Osteoblast (primary cell): ENCODE results near the gene C1R. TPM values are rescaled to one million over a fixed set of nuclear protein-coding genes. Genes with fewer than 3 reads are reported as not detected.
A peak's percentile ranks its signal among the peaks of the same experiment; 100 is the strongest.

Source experiments
- DNase-seq: peaks from one replicate; pipeline ENCODE4 v3.0.0; 2011; ENCODE audit warnings: low spot score, mixed read lengths; ENCODE audit not compliant: insufficient read length; ENCODE audit errors: missing footprints
- H2AFZ ChIP-seq: 2 replicates; pipeline ENCODE4 v1.6.0; 2011; ENCODE audit warnings: mild to moderate bottlenecking, low read length
- H3K27ac ChIP-seq: 2 replicates; pipeline ENCODE4 v1.5.1; 2011; ENCODE audit warnings: mild to moderate bottlenecking, low read depth, low read length, moderate library complexity
- H3K27me3 ChIP-seq: 2 replicates; pipeline ENCODE4 v1.6.0; 2012; ENCODE audit warnings: mild to moderate bottlenecking, control low read depth, inconsistent platforms, low read length, moderate library complexity; ENCODE audit not compliant: insufficient read depth
- H3K36me3 ChIP-seq: 2 replicates; pipeline ENCODE4 v1.5.1; 2011; ENCODE audit warnings: mild to moderate bottlenecking, low read length, control low read depth, moderate library complexity; ENCODE audit not compliant: insufficient read depth
- H3K4me1 ChIP-seq: 2 replicates; pipeline ENCODE4 v1.5.1; 2011; ENCODE audit warnings: mild to moderate bottlenecking, low read length, control low read depth, moderate library complexity; ENCODE audit not compliant: insufficient read depth
- H3K4me2 ChIP-seq: 2 replicates; pipeline ENCODE4 v1.6.0; 2011; ENCODE audit warnings: mild to moderate bottlenecking, low read length; ENCODE audit not compliant: insufficient read depth
- H3K4me3 ChIP-seq: fragments of 200-600 bp; sonication (generic); 3 replicates; pipeline ENCODE4 v1.5.1; 2012; ENCODE audit warnings: mild to moderate bottlenecking, low read length, inconsistent platforms; ENCODE audit not compliant: insufficient read depth
- H3K79me2 ChIP-seq: 2 replicates; pipeline ENCODE4 v1.6.0; 2012; ENCODE audit warnings: mild to moderate bottlenecking, low read length, control low read depth, inconsistent platforms; ENCODE audit not compliant: insufficient read depth
- H3K9me3 ChIP-seq: 2 replicates; pipeline ENCODE4 v1.5.1; 2011; ENCODE audit warnings: low read depth, low read length, control low read depth
- H4K20me1 ChIP-seq: 2 replicates; pipeline ENCODE4 v1.6.0; 2012; ENCODE audit warnings: mild to moderate bottlenecking, low read length, control low read depth; ENCODE audit not compliant: insufficient read depth
- CTCF ChIP-seq: IDR thresholded peaks from 2 replicates; pipeline ENCODE4 v1.5.1; 2011; ENCODE audit warnings: mild to moderate bottlenecking, low read depth, low read length, moderate library complexity; ENCODE audit errors: extremely low read depth
- total RNA-seq: library from RNA; depleted of rRNA; stranded (reverse); fragments of >200 nt; gene quantifications from 2 replicates; pipeline ENCODE4 v1.2.3, GENCODE V29; 2012

C1R gene
- total RNA-seq, 1 donor = 330 TPM

GRCh38 chr12:7128681-7129286 lies 36.5 kb upstream of the C1R start, which contains the start of gene RBP5:
Gene RBP5, minus strand, starts transcription at chr12:7128889. Its CDS starts 114 bp downstream, at chr12:7128775.
- peaks cover 17% of the 10 kb centered on the region for H3K4me1 ChIP-seq
- no peaks in the 10 kb centered on the region for H4K20me1 ChIP-seq
- no peak for TF ChIP-seq CTCF
- no peak for DNase-seq
- H3K4me3 ChIP-seq = peak within 1 kb of the TSS; percentile 77
- H3K79me2 ChIP-seq = no peaks in the 10 kb centered on the region
- H3K27ac ChIP-seq = no peak within 1 kb of the TSS
- peaks cover 2% of the 10 kb centered on the region for H3K36me3 ChIP-seq
- H3K9me3 ChIP-seq = no peaks in the 10 kb centered on the region
- H2AFZ ChIP-seq = peak within 1 kb of the TSS; percentile 65
- peaks cover 8% of the 10 kb centered on the region for H3K27me3 ChIP-seq
- peak within 1 kb of the TSS; percentile 87 for H3K4me2 ChIP-seq

- H3K4me1 ChIP-seq = peaks cover 17% of the 10 kb centered on the region
- DNase-seq = no peak
- H3K27ac ChIP-seq = no peak overlapping the region
- no peak overlapping the region for H3K4me3 ChIP-seq
- no peaks in the 10 kb centered on the region for H3K79me2 ChIP-seq
- no peaks in the 10 kb centered on the region for H4K20me1 ChIP-seq
- no peak overlapping the region for H2AFZ ChIP-seq
- no peak overlapping the region for H3K4me2 ChIP-seq
- H3K9me3 ChIP-seq = no peaks in the 10 kb centered on the region
- no peaks in the 10 kb centered on the region for H3K36me3 ChIP-seq
- no peak for TF ChIP-seq CTCF
- peaks cover 8% of the 10 kb centered on the region for H3K27me3 ChIP-seq
Observed at GRCh38 chr12:7127916-7128626, 35.8 kb upstream of the C1R start.

GRCh38 chr12:7125632-7126227 lies 33.5 kb upstream of the C1R start:
- Histone ChIP-seq H3K27ac (no peak overlapping the region), H3K27me3 (peaks cover 5% of the 10 kb centered on the region), H3K4me3 (no peak overlapping the region), H4K20me1 (no peaks in the 10 kb centered on the region), H3K36me3 (no peaks in the 10 kb centered on the region), H2AFZ (no peak overlapping the region), H3K79me2 (no peaks in the 10 kb centered on the region), H3K4me2 (no peak overlapping the region), H3K9me3 (no peaks in the 10 kb centered on the region), H3K4me1 (peaks cover 10% of the 10 kb centered on the region)
- no peak for DNase-seq
- no peak for TF ChIP-seq CTCF
